Type B pancreatic cell (in vitro differentiated cells): ENCODE results near the gene AVL9. TPM values are rescaled to one million over a fixed set of nuclear protein-coding genes. Genes with fewer than 3 reads are reported as not detected.
A peak's percentile ranks its signal among the peaks of the same experiment; 100 is the strongest.

Experiments used
- DNase-seq: peaks from one replicate; pipeline ENCODE4 v3.0.0; 2021; ENCODE audit warnings: mixed read lengths; ENCODE audit not compliant: unreplicated experiment; ENCODE audit errors: extremely low spot score
- H3K27ac Mint-ChIP-seq: 2 replicates; pipeline ENCODE4 v1.8.0; 2021; ENCODE audit warnings: mild to moderate bottlenecking, mixed read lengths
- H3K27me3 Mint-ChIP-seq: 2 replicates; pipeline ENCODE4 v1.8.0; 2021; ENCODE audit warnings: mixed read lengths
- H3K36me3 Mint-ChIP-seq: 2 replicates; pipeline ENCODE4 v1.8.0; 2021; ENCODE audit warnings: mixed read lengths
- H3K4me1 Mint-ChIP-seq: one replicate; pipeline ENCODE4 v1.8.0; 2021; ENCODE audit warnings: mixed read lengths; ENCODE audit not compliant: unreplicated experiment
- H3K4me3 Mint-ChIP-seq: 2 replicates; pipeline ENCODE4 v1.8.0; 2021; ENCODE audit warnings: mild to moderate bottlenecking, mixed read lengths
- H3K9me3 Mint-ChIP-seq: 2 replicates; pipeline ENCODE4 v1.8.0; 2021; ENCODE audit warnings: mixed read lengths
- CTCF ChIP-seq: fragments of 200-600 bp; sonication (generic); conservative IDR thresholded peaks from 2 replicates; pipeline ENCODE4 v1.5.0; 2021; ENCODE audit warnings: antibody characterized with exemption, mild to moderate bottlenecking
- total RNA-seq: library from RNA; stranded (reverse); gene quantifications from 2 replicates; pipeline ENCODE4 v1.2.1, GENCODE V29; 2021; ENCODE audit warnings: low replicate concordance

The AVL9 gene
- total RNA-seq, 1 donor from 2014 or later, result 35.2 TPM

GRCh38 chr7:32564542-32564941 lies 69.3 kb downstream of the AVL9 start:
- no peak for TF ChIP-seq CTCF
- Mint-ChIP-seq H3K36me3 (peaks cover 16% of the 10 kb centered on the region), H3K27ac (no peak overlapping the region), H3K4me1 (no peaks in the 10 kb centered on the region), H3K27me3 (no peaks in the 10 kb centered on the region), H3K4me3 (no peak overlapping the region), H3K9me3 (no peaks in the 10 kb centered on the region)
- DNase-seq, result no peak

GRCh38 chr7:32569388-32570289 lies 74.3 kb downstream of the AVL9 start:
- H3K9me3 Mint-ChIP-seq, result no peaks in the 10 kb centered on the region
- H3K27ac Mint-ChIP-seq, result no peak overlapping the region
- DNase-seq, result no peak
- H3K27me3 Mint-ChIP-seq, result no peaks in the 10 kb centered on the region
- no peak for TF ChIP-seq CTCF
- H3K36me3 Mint-ChIP-seq, result peaks cover 11% of the 10 kb centered on the region
- H3K4me3 Mint-ChIP-seq, result no peak overlapping the region
- no peaks in the 10 kb centered on the region for H3K4me1 Mint-ChIP-seq

- Mint-ChIP-seq H3K36me3 (peaks cover 27% of the 10 kb centered on the region), H3K4me3 (no peak overlapping the region), H3K9me3 (no peaks in the 10 kb centered on the region), H3K27ac (no peak overlapping the region), H3K27me3 (no peaks in the 10 kb centered on the region), H3K4me1 (no peaks in the 10 kb centered on the region)
- DNase-seq, result no peak
- TF ChIP-seq CTCF, result no peak
These were observed 77.9 kb downstream of the AVL9 start for GRCh38 chr7:32573110-32573687.

GRCh38 chr7:32574626-32575025 lies 79.3 kb downstream of the AVL9 start:
- Mint-ChIP-seq H3K4me3 (no peak overlapping the region), H3K36me3 (peaks cover 28% of the 10 kb centered on the region), H3K4me1 (no peaks in the 10 kb centered on the region), H3K27me3 (no peaks in the 10 kb centered on the region), H3K27ac (no peak overlapping the region), H3K9me3 (no peaks in the 10 kb centered on the region)
- no peak for DNase-seq
- no peak for TF ChIP-seq CTCF

GRCh38 chr7:32577421-32577820 lies 82.1 kb downstream of the AVL9 start:
- H3K4me3 Mint-ChIP-seq, result peak overlapping the region; percentile 4
- H3K4me1 Mint-ChIP-seq, result no peaks in the 10 kb centered on the region
- peak overlapping the region; percentile 20 for H3K27ac Mint-ChIP-seq
- H3K27me3 Mint-ChIP-seq, result no peaks in the 10 kb centered on the region
- DNase-seq, result no peak
- H3K9me3 Mint-ChIP-seq, result no peaks in the 10 kb centered on the region
- TF ChIP-seq CTCF, result no peak
- H3K36me3 Mint-ChIP-seq, result peaks cover 30% of the 10 kb centered on the region
